M059J (cell line): ENCODE results near the gene REEP2. TPM values are rescaled to one million over a fixed set of nuclear protein-coding genes. Genes with fewer than 3 reads are reported as not detected.
"Not testable (repeated sequence)": the region's sequence is repeated elsewhere in the genome, so short reads cannot be mapped to it uniquely, and the experiment has no call there.

ENCODE experiments used
- DNase-seq: peaks from one replicate; pipeline ENCODE4 v3.0.0-alpha.2; 2012; ENCODE audit warnings: low read depth
- total RNA-seq: library from RNA; depleted of rRNA; stranded (reverse); fragments of >200 nt; shearing (Covaris generic); gene quantifications from 2 replicates; pipeline ENCODE4 v1.2.3, GENCODE V29; 2014

The REEP2 gene
- total RNA-seq, 1 experiment from 2014 or later: 0.32 TPM

DNA sequence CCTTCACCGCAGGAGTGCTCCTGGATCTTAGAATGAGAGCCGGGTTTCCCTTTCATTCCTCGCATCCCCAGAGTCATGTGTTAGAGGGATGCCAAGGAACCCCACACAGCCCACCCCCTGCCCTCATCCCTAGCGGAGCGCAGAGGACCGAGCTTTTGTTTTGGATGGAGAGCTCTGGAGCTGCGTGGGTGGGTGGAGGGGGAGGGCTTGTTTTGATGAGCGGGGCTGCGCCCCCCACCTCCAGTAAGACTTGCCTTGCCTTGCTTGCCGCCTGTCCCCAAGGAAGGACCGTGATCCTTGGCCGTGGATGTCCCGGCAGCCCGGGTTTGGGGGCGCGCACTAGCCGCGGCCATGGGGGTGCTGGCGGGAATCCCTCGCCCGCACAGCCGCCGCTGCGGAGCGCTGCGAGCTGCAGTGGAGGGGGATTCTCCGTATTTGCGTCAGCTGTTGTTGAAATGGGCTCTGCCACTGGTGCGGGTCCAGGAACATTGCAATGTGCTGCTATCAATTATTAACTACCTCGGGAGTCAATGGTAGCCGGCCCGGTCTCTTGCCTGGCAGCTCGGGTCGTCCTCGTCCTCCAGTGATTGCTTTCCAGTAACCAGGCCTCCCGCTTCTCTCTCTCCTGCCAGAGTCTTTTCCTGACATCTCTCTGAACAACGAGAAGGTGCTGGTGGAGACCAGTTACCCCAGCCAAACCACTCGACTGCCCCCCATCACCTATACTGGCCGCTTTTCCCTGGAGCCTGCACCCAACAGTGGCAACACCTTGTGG lies 27.5 kb downstream of the REEP2 start:
- peak; percentile 51 for DNase-seq

DNA sequence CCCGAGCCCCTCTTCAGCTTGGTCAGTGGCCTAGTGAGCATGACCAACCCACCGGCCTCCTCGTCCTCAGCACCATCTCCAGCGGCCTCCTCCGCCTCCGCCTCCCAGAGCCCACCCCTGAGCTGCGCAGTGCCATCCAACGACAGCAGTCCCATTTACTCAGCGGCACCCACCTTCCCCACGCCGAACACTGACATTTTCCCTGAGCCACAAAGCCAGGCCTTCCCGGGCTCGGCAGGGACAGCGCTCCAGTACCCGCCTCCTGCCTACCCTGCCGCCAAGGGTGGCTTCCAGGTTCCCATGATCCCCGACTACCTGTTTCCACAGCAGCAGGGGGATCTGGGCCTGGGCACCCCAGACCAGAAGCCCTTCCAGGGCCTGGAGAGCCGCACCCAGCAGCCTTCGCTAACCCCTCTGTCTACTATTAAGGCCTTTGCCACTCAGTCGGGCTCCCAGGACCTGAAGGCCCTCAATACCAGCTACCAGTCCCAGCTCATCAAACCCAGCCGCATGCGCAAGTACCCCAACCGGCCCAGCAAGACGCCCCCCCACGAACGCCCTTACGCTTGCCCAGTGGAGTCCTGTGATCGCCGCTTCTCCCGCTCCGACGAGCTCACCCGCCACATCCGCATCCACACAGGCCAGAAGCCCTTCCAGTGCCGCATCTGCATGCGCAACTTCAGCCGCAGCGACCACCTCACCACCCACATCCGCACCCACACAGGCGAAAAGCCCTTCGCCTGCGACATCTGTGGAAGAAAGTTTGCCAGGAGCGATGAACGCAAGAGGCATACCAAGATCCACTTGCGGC lies 28.2 kb downstream of the REEP2 start:
- DNase-seq: peak; percentile 54

DNA sequence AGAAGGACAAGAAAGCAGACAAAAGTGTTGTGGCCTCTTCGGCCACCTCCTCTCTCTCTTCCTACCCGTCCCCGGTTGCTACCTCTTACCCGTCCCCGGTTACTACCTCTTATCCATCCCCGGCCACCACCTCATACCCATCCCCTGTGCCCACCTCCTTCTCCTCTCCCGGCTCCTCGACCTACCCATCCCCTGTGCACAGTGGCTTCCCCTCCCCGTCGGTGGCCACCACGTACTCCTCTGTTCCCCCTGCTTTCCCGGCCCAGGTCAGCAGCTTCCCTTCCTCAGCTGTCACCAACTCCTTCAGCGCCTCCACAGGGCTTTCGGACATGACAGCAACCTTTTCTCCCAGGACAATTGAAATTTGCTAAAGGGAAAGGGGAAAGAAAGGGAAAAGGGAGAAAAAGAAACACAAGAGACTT lies 28.9 kb downstream of the REEP2 start:
- no peak for DNase-seq

DNA sequence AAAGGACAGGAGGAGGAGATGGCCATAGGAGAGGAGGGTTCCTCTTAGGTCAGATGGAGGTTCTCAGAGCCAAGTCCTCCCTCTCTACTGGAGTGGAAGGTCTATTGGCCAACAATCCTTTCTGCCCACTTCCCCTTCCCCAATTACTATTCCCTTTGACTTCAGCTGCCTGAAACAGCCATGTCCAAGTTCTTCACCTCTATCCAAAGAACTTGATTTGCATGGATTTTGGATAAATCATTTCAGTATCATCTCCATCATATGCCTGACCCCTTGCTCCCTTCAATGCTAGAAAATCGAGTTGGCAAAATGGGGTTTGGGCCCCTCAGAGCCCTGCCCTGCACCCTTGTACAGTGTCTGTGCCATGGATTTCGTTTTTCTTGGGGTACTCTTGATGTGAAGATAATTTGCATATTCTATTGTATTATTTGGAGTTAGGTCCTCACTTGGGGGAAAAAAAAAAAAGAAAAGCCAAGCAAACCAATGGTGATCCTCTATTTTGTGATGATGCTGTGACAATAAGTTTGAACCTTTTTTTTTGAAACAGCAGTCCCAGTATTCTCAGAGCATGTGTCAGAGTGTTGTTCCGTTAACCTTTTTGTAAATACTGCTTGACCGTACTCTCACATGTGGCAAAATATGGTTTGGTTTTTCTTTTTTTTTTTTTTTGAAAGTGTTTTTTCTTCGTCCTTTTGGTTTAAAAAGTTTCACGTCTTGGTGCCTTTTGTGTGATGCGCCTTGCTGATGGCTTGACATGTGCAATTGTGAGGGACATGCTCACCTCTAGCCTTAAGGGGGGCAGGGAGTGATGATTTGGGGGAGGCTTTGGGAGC lies 29.5 kb downstream of the REEP2 start:
- DNase-seq: peak; percentile 62

DNA sequence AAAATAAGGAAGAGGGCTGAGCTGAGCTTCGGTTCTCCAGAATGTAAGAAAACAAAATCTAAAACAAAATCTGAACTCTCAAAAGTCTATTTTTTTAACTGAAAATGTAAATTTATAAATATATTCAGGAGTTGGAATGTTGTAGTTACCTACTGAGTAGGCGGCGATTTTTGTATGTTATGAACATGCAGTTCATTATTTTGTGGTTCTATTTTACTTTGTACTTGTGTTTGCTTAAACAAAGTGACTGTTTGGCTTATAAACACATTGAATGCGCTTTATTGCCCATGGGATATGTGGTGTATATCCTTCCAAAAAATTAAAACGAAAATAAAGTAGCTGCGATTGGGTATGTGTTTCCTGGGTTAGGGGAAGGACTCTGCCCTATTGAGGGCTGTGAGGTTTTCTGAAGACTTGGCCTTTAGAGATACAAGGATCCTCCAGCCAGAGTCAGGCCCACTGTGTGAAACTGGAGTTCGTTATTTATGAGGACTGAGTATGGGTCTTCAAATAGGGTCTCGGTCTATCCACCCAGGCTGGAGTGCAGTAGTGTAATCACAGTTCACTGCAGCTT lies 30.2 kb downstream of the REEP2 start:
- no peak for DNase-seq

DNA sequence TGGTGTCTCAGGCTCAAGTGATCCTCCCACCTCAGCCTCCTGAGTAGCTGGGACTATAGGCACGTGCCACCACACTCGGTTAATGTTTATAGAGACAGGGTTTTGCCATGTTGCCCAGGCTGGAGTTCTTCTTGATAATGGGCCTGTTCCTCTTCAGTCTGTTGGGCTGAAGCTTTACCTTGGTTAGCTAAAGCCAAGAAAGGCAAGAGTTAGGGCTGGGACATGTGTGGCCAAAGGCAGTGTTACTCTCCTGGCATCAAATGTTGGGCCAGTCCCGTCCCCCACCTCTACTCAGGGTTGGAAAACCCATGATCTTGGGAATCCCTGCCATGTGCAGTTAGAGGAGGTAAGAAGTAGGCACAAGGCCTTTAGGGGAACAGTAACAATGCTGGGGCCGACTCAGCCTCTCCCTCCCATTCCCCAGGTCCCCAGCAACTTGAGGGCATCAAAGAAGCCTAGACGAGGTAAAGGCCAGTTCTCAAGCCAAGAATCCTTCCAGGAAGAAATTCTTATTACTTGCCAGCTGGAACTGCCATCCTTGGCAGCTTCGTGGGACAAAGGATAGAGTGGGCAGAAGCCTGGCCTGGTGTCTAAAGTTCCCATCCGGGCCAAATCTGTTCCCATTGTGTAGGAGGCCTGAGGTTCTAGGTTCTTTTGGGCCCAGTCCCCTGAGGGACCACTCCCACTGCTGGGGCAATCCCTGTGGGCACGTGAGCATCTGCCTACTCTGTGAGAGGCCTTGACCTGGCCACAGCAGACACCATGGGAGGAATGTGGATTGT lies 30.9 kb downstream of the REEP2 start:
- peak; percentile 84 for DNase-seq

DNA sequence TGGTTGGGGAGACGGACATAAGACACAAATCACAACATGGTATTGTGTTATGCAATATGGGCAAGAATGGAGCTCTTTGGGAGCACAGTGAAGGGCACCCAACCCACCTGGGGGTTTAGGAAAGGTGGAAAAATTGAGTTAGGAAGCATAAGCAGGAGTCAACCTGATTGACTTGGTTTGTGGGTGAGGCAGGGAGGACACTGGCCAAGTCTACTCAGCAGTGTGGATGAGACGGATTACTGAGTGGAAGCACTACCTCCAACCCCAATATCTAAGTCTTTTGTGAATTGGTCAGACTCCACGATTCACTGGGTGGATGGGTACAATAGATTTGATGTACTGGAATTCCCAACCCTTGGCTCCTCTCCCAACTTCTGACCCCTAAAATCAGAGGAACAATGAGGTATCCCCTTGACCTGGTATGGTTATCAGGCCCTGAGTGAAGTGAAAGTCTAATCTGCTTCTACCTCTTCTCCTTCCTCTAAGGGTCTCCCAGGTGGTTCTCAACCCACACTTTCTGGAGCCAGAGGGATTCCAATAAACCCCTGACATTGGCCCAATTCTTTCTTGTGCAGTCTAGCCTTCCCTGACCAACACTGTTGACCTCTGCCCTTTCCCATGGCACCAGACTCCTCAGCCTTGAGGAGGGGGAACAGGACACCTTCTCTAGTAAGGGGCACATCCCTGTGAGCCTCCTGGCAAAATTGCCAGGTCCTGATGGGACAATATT lies 31.6 kb downstream of the REEP2 start:
- DNase-seq: no peak

DNA sequence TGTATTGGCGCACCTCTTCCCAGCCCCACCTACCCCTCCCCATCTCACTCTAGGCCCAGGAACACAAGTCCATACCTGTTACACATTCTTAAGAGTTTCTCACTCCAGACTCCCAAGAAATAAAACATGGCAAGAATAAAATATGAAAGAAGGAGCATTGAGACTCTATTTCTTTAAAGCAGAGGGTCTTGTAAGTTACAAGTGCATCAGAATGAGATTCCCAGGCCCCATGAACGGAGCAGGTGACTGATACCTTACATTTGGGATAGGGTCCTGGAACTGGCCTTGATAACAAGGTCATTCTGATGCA lies 32.1 kb downstream of the REEP2 start:
- no peak for DNase-seq

DNA sequence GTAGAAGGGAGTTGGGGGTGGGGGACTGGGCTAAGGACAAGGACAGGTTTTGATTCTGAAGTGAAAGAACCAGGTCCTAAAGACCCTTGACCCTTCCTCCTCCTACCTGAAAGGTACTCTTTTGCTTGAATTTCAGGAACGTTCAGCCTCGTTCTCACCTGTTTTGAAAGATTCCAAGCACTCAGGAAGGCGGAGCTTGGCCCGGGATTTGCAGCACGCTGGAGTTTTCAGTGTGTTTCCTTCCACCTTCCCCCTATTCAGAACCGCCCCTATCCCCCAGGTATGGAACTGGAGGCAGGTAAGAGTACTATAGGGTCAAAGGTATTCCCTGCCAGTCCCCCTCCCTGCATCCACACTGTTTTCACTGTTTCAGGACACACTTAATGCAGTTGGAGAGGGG lies 33.5 kb downstream of the REEP2 start:
- no peak for DNase-seq

DNA sequence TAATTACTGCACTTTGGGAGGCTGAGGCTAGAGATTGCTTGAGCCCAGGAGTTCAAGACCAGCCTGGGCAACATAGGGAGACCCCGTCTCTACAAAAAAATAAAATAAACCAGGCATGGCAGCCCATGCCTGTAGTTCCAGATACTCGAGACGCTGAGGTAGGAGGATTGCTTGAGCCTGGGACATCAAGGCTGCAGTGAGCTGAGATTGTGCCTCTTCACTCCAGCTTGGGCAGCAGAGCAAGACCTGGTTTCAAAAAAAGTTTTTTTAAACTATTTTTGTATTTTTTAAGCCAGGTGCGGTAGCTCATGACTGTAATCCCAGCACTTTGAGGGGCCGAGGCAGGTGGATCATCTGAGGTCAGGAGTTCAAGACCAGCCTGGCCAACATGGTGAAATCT lies 34.3 kb downstream of the REEP2 start:
- not testable (repeated sequence) for DNase-seq

DNA sequence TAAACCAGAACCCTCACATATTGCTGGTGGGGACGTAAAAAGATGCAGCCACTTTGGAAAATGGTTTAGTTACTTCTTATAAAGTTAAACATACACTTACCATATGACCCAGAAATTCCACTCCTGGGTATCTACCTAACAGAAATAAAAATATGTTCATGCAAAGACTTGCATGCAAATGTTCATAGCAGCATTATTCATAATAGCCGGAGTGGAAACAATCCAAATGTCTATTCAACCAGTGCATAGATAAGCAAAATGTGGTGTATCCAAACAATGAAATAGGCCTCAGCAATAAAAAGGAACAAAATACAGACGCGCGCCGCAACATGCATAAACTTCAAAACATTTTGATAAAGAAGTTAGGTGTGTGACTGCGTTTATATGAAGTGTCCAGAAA lies 38.1 kb downstream of the REEP2 start:
- DNase-seq: no peak

DNA sequence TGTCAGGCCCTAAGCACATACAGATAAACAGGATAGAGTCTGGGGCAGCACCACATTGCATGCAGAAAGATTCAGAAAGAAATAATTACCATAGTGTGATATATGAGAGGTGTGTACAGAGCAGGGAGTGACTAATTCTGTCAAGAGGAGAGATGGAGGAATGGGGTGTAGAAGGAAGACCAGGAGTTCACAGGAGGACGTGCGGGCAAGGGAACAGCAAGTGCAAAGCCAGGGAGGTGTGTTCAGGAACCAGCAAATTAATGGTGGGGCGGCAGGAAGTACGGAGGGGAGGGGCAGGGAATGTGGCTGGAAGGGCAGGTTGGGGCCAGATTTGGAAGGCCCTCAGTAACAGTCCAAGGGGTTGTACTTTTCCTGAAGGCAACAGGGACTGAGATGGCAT lies 43.8 kb downstream of the REEP2 start:
- DNase-seq: no peak

DNA sequence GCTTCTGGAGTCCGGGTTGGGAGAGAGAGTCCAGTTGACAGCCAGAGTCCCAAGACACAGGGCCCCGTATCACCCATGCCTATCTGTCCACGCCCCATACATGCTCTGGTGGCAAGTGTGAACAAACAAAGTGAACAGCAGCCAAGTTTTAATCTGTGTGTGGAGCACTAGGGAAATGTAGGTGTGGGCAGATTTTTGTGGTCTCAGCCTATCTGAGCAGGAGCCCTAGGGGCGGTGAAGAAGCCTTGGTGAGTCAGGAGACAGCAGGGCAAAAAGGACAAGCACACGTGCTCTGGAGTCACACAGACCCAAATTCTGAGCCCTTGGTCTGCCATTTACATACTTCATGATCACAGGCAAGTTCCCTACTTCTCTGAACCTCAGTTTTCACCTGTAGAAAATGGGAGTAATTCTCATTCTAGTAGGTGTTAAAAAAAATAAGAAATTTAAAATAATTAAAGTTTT lies 49.7 kb downstream of the REEP2 start:
- DNase-seq: peak; percentile 83

DNA sequence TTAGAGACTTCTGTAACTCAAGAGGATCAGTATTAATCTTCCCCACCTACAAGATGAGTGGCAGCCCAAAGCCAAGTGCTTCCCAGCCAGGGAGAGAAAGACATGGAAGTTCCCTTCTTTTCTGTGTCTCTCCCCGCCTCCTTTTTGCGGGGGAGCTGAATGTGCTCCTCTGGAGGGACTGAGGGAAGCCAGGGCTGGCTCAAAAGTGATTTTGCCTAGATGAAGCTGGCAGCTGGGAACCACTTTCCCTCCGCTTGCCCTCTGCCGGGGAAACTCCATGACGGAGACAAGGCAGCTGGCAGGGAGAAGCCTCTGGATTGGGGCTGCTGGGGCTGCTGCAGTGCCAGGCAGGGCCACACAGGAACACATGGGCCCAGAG lies 50.8 kb downstream of the REEP2 start:
- DNase-seq: no peak

DNA sequence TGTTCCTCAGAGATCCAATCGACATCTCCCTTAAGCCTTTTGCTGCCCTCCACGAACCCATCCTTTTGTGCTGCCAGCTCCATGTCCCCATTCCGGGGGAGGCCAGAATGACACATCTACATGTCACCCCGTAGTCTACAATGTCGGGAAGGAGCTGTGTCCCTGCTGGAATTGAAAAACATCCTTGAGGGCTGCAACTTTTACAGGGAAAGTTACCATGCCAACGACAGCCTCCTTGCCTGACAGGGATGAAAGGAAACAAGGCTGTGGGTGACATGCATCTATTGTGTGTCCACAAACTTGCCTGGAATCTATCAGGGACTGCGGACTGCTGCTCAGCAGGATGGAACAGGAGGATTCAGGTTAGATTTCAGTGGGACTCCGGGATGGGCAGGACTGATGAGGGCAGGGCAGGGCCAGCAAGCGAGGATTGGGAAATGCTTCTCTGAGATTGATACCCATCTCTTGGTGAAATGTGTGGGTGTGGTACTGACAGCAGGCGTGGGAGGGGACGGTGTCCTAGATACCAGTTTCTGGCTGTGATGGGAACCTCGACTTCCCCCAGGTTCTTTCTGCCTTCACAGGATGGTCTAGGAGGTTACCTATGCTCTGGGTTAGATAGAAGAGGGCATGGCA lies 51.9 kb downstream of the REEP2 start:
- DNase-seq: peak; percentile 18

DNA sequence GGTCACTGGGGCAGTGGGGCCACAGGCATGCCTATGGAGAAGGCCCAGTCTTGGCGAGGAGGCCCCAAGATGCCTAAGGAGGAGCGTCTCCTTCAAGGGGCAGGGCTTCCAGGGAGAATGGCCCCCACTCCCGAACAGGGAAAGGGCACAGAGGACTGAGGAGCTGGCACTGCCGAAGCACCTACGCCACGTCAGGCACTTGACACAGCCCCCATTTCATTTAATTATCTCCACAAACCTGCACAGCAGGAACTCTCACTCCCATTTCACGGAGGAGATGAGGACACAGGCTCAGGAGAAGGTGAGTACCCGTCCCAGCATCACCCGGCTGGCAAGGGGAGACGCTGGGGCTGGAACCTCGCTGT lies 52.4 kb downstream of the REEP2 start:
- no peak for DNase-seq

DNA sequence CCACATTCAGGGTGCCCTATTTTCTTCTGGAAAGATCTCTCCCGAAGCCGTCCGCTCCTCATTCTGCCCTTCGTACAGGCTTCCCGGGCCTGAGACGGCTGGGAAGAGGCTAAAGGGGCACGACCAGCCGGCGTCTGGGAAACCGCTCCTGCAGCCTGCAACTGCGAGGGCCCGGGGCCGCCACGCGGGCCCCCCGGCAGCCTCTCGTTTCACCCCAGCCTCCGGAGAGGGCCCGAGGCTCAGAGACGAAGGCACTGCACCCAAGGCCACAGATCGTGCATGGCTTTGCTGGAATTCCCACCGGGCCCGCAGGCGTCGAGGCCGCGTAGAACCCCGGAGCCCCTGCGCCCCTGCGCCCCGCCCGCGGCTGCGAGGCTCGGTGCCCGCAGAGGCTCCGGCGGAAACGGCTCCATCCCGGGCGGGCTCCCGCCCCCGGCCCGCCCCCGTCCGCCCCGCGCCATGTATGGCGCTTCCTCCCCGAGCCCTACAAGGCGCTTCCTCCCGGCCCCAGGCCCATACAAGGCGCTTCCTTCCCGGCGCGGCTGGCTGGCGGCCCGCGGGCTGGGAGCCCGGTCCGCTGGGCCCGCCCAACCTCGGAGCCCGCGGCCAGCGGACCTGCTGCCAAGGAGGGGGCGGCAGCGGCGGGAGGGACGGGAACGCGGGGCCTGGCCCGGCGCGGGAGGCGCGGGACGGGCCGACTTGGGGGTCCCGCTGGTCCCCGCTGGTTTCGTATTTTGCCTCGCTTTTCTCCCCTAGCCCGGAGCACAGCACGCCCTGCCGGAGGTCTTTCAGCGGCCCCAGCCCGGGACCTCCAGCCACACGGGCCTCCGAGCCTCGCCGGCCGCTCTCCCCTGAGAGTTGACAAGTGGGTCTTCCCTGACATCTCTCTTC lies 53.1 kb downstream of the REEP2 start:
- DNase-seq: peak; percentile 89

DNA sequence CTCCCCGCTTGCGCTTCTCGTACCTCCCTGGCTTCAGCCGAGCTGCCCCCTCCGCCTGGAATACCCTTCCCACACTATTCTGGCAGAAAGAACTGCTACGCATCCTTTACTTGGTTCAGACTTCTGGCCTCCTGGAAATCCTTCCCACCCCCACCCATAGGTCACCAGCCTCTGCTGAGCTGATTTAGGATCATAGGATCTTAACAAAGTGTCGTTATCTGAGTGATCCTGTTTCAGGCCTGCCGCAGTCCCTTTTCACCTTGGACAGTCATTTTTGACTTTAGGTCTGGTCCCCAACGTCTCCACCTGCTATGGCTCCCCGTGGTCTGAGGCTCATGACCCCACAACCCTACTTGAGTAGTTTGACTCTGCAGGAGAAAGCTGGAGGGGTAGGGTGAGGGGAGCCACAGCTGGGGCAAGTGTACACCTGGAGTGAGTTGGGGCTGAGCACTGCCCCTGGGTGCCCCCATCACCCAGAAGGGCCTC lies 53.7 kb downstream of the REEP2 start:
- no peak for DNase-seq

DNA sequence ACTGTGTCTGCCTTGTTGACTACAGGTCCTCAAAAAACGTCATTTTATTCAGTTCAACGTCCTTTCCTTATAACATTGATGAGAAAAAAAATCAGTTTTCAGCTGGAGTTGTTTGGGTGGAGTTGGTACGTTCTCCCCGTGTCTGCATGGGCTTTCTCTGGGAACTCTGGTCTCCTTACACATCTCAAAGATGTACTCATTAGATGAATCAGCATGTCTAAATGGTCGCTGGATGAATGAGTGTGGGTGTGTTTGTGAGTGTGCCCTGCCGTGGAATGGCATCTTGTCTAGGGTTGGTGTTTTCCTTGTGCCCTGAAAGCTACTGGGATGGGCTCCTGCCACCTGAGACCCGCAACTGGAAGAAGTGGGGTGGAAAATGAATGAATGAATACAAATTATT lies 56.5 kb downstream of the REEP2 start:
- DNase-seq: no peak
